DMS 273 (cell line): ENCODE data around the gene ABHD15.
A peak's percentile ranks its signal among the peaks of the same experiment; 100 is the strongest.

Experiments
- DNase-seq: peaks from one replicate; lab custom pipeline; 2025; ENCODE audit not compliant: unreplicated experiment; lab: John Stamatoyannopoulos, UW

The ABHD15 gene

GRCh38 chr17:29583324-29584248 is 16.7 kb upstream of the ABHD15 start:
- DNase-seq = peak; percentile 76

- DNase-seq = peak; percentile 79
These were observed 15.9 kb upstream of the ABHD15 start for GRCh38 chr17:29582772-29583171.

- DNase-seq = peak; percentile 88
These were observed 15.5 kb upstream of the ABHD15 start for GRCh38 chr17:29582254-29582765.

GRCh38 chr17:29581583-29582253 is 14.9 kb upstream of the ABHD15 start:
- peak; percentile 74 for DNase-seq

GRCh38 chr17:29579866-29580771 is 13.3 kb upstream of the ABHD15 start:
- peak; percentile 96 for DNase-seq

- no peak for DNase-seq
These were observed 12.0 kb upstream of the ABHD15 start for GRCh38 chr17:29578626-29579485.

- DNase-seq = no peak
These were observed 10.8 kb upstream of the ABHD15 start for GRCh38 chr17:29577385-29578211.

GRCh38 chr17:29577001-29577370 is 10.1 kb upstream of the ABHD15 start:
- no peak for DNase-seq

GRCh38 chr17:29576214-29577000 is 9.6 kb upstream of the ABHD15 start:
- DNase-seq = no peak

- no peak for DNase-seq
These were observed 8.8 kb upstream of the ABHD15 start for GRCh38 chr17:29575511-29576213.

- no peak for DNase-seq
These were observed 8.1 kb upstream of the ABHD15 start for GRCh38 chr17:29574732-29575510.

- peak; percentile 61 for DNase-seq
These were observed 7.3 kb upstream of the ABHD15 start for GRCh38 chr17:29573871-29574731.

GRCh38 chr17:29573558-29573869 is 6.7 kb upstream of the ABHD15 start:
- DNase-seq = no peak

- peak; percentile 51 for DNase-seq
These were observed 6.1 kb upstream of the ABHD15 start for GRCh38 chr17:29572691-29573557.
